Measurements from ENCODE around the gene ATOSA.

GRCh38 chr15:52714968-52715367 is 35.8 kb upstream of the ATOSA start:
- TF ChIP-seq, protein P1, sequence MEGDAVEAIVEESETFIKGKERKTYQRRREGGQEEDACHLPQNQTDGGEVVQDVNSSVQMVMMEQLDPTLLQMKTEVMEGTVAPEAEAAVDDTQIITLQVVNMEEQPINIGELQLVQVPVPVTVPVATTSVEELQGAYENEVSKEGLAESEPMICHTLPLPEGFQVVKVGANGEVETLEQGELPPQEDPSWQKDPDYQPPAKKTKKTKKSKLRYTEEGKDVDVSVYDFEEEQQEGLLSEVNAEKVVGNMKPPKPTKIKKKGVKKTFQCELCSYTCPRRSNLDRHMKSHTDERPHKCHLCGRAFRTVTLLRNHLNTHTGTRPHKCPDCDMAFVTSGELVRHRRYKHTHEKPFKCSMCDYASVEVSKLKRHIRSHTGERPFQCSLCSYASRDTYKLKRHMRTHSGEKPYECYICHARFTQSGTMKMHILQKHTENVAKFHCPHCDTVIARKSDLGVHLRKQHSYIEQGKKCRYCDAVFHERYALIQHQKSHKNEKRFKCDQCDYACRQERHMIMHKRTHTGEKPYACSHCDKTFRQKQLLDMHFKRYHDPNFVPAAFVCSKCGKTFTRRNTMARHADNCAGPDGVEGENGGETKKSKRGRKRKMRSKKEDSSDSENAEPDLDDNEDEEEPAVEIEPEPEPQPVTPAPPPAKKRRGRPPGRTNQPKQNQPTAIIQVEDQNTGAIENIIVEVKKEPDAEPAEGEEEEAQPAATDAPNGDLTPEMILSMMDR (IDR thresholded peaks at IDR 0.05; ENCODE audit: insufficient read depth, low read length) = no peak
- TF ChIP-seq POLR2AphosphoS5 (IDR thresholded peaks at IDR 0.05; ENCODE audit: low read depth) = peak; percentile 83
- no peak for TF ChIP-seq GABPA (IDR thresholded peaks at IDR 0.05; ENCODE audit: low read depth)
- TF ChIP-seq SPI1 (IDR thresholded peaks at IDR 0.05; ENCODE audit: borderline replicate concordance, low read depth) = peak; percentile 93
- TF ChIP-seq REST (IDR thresholded peaks at IDR 0.05; ENCODE audit: insufficient replicate concordance, low read depth) = no peak
